Prostate gland (tissue), 2 donors: ENCODE measurements around the gene MYO1G. TPM values are rescaled to one million over a fixed set of nuclear protein-coding genes. Genes with fewer than 3 reads are reported as not detected.
A peak's percentile ranks its signal among the peaks of the same experiment; 100 is the strongest.

Experiments used
- DNase-seq: peaks from one replicate; pipeline ENCODE4 v3.0.0-alpha.2; 2019; ENCODE audit warnings: low spot score
- H3K27ac ChIP-seq, 2 donors: fragments of 200-600 bp; sonication (generic); 2 replicates each; pipeline ENCODE4 v1.5.1; 2017 to 2019
- H3K27me3 ChIP-seq: fragments of 200-600 bp; sonication (generic); replicated peaks from 2 replicates; pipeline ENCODE4 v1.5.1; 2019; ENCODE audit not compliant: insufficient read depth
- H3K36me3 ChIP-seq, 2 donors: fragments of 200-600 bp; sonication (generic); 1 replicate in 1 of 2; 2 replicates in 1 of 2; pipeline versions ENCODE4 v1.5.1 to v1.8.1; 2017 to 2019
- H3K4me1 ChIP-seq: fragments of 200-600 bp; sonication (generic); replicated peaks from 2 replicates; pipeline ENCODE4 v1.5.1; 2019
- H3K4me3 ChIP-seq, 2 donors: fragments of 200-600 bp; sonication (generic); 2 replicates each; pipeline ENCODE4 v1.5.1; 2017 to 2019
- H3K9me3 ChIP-seq: fragments of 200-600 bp; sonication (generic); 2 replicates; pipeline ENCODE4 v1.5.1; 2017
- CTCF ChIP-seq, 4 experiments: fragments of 200-600 bp in 2 of 4; fragments of 450-650 bp in 2 of 4; sonication (generic) in 2 of 4; IDR thresholded peaks; 1 replicate in 3 of 4; 2 replicates in 1 of 4; pipeline ENCODE4 v1.5.1; 2016 to 2019; ENCODE audit warnings: antibody characterized with exemption in 4 of 4, mild to moderate bottlenecking in 2 of 4, moderate library complexity in 2 of 4
- POLR2A ChIP-seq: fragments of 450-650 bp; IDR thresholded peaks from one replicate; pipeline ENCODE4 v1.6.1; 2016; ENCODE audit warnings: antibody characterized with exemption, mild to moderate bottlenecking
- POLR2AphosphoS5 ChIP-seq: sonication (generic); formaldehyde crosslinking; IDR thresholded peaks from one replicate; pipeline ENCODE4 v1.6.1; 2017; ENCODE audit warnings: antibody characterized with exemption
- WGBS: methylation state at CpG from one replicate; pipeline ENCODE4 v1.1.5; 2018; 5-methylcytosine and 5-hydroxymethylcytosine counted together
- intact Hi-C: fragments of 100-400 bp; cut with DNase I; formaldehyde crosslinking; loops from one replicate; pipeline ENCODE4 v1.14.2; 2022
- total RNA-seq, 2 donors: library from RNA; depleted of rRNA; stranded (reverse); fragments of >200 nt; gene quantifications; one replicate each; pipeline ENCODE4 v1.1.0, GENCODE V29; 2016

MYO1G gene
- total RNA-seq, 2 donors from 2014 or later: 1.9 to 2.7 TPM

DNA sequence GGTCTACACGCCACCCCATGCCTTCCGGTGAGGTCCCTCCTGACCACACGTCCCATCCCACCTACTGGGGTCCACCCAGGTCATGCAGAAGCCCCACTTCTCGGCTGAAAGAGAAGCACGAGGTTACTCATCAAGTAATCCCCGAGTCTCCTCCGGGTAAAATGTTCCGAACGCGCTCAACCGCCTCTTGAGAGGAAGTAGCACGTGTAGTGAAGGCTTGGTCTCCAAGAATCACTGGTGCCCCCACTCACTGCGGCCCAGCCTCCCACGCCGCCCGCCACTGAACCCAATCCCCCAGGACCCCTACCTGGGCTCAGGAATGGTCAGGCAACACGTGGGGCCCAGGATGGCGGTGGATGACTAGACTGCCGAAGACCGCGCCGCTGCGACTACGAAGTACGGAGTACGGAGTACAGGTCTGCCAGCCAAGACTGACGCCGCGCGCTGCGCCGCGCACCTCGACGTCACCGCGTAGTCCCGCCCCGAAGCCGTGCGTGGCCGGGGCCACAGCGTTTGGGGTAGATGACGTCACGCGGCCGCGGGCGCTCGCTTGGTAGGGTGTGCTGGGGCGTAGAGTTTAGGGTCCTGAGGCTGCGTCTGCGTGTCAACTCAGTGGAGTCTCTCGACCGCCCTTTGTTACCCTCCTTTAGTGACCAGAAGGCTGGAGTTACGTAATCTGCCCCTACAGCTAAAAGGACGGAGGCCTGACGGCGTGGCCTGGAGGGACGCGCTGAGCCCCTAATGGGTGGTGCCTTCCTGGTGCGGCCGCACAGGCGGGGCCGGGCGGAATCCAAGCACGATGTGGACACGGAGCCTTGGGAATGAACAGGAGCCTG lies 7.6 kb upstream of the MYO1G start:
- intact Hi-C loops: loop anchor here (5.0 to 10.0 kb wide), 2 partner anchors 99 to 382 kb away; partner anchors contain the start of genes OGDH and PURB
- WGBS: under 1% methylated on average over 55 of the region's 68 CpGs
- H3K4me1 ChIP-seq: peaks cover 4% of the 10 kb centered on the region

DNA sequence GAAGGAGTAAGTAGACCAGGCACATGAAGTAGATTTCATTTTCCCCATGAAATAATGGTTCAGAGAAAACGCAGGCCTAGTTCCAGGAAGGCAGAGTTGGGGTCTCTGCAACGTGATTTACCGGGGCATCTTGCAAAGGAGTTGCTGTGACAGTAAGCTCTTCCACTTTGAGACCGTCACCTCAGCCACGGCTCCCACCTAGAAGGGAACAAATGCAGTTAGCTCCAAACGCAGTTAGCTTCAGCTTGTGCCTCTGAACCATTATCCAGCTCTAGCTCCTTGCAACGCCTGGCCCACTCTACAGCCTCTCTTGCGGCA lies 7.0 kb upstream of the MYO1G start:
- intact Hi-C loops: loop anchor here (5.0 to 10.0 kb wide), 2 partner anchors 99 to 381 kb away; partner anchors contain the start of genes OGDH and PURB
- Histone ChIP-seq H3K4me3 (peak overlapping the region; percentile 40 to 52), H3K9me3 (no peaks in the 10 kb centered on the region), H3K27ac (peak overlapping the region; percentile 92), H3K36me3 (peaks cover 9 to 12% of the 10 kb centered on the region in 2 donors), H3K27me3 (no peaks in the 10 kb centered on the region), H3K4me1 (peaks cover 4% of the 10 kb centered on the region)
- no peak for TF ChIP-seq POLR2A
- no peak for TF ChIP-seq POLR2AphosphoS5
- TF ChIP-seq CTCF (IDR thresholded peaks at IDR 0.05): no peak
- no peak for DNase-seq
- WGBS: 6% methylated on average over 8 of the region's 8 CpGs

More for the DNA sequence above, 7.6 kb upstream of the MYO1G start:
- H3K27ac ChIP-seq: peak overlapping the region; percentile 92
- H3K36me3 ChIP-seq: peaks cover 9 to 12% of the 10 kb centered on the region in 2 donors
- no peaks in the 10 kb centered on the region for H3K9me3 ChIP-seq
- peak; percentile 88 for DNase-seq
- TF ChIP-seq POLR2A (peak; percentile 91), POLR2AphosphoS5 (peak; percentile 93), CTCF (IDR thresholded peaks at IDR 0.05) (no peak)
- peak overlapping the region; percentile 40 to 52 for H3K4me3 ChIP-seq
- no peaks in the 10 kb centered on the region for H3K27me3 ChIP-seq

DNA sequence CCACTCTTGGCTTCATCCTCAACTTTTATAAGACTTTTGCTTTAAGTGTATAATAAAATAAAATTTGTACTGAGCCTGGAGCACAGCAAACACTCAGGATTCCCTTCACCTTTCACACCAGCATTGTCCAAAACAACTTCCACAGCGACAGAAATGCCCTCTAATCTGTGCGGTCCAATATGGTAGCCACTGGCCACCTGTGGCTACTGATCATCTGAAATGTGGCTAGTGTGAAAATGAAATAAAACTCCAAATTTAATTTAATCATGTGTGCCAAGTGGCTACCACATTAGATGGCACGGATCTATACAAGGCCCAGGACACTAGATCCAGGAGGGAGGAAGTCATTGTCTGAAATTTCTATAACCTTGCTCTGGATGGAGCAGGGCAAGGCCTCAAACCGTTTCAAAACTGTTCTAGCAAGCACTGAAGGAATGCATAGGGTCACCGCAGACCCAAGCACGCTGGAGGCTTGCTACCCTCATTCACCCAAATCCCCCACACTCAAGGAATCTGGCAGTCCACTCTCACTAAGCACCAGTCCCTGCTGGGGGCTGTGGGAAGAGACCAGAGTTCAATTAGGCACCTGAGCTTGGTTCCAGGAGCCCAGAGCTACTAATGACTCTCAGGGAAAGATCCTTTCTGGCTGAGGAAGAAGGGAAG lies 6.3 kb upstream of the MYO1G start:
- no peak for TF ChIP-seq POLR2A
- no peak for TF ChIP-seq POLR2AphosphoS5
- no peak for TF ChIP-seq CTCF (IDR thresholded peaks at IDR 0.05)
- peaks cover 4% of the 10 kb centered on the region for H3K4me1 ChIP-seq
- DNase-seq: no peak
- intact Hi-C loops: loop anchor here (5.0 to 10.0 kb wide), 2 partner anchors 98 to 380 kb away; partner anchors contain the start of genes OGDH and PURB
- H3K27ac ChIP-seq: peak overlapping the region; percentile 7 to 92
- 62% methylated on average over 6 of the region's 6 CpGs for WGBS
- H3K27me3 ChIP-seq: no peaks in the 10 kb centered on the region
- H3K36me3 ChIP-seq: peaks cover 9 to 12% of the 10 kb centered on the region in 2 donors
- no peaks in the 10 kb centered on the region for H3K9me3 ChIP-seq
- no peak overlapping the region for H3K4me3 ChIP-seq

DNA sequence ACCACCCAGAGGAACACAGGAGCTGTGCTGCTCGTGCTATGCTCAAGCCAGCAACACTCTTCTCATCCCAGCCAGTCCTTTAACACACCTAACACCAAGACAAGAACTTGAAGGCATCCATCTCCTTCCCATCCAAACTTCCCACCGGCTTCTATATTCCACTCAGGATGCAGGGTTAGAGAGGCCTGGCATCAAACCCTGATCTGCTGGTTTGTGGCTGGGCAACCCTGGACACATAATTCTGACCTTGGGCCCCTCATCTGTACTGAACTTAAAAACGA lies 5.6 kb upstream of the MYO1G start:
- Histone ChIP-seq H3K27ac (no peak overlapping the region), H3K27me3 (no peaks in the 10 kb centered on the region), H3K9me3 (no peaks in the 10 kb centered on the region), H3K4me3 (no peak overlapping the region), H3K36me3 (peaks cover 9 to 12% of the 10 kb centered on the region in 2 donors), H3K4me1 (peaks cover 4% of the 10 kb centered on the region)
- no peak for DNase-seq
- TF ChIP-seq CTCF (IDR thresholded peaks at IDR 0.05) (no peak), POLR2AphosphoS5 (no peak), POLR2A (no peak)
- 68% methylated on average over 3 of the region's 3 CpGs for WGBS
- intact Hi-C loops: loop anchor here (5.0 to 10.0 kb wide), 2 partner anchors 128 to 380 kb away; partner anchors contain the start of genes OGDH and TBRG4
